ENCODE measurements around the gene CDC14A.
"Not testable (repeated sequence)": the region's sequence is repeated elsewhere in the genome, so short reads cannot be mapped to it uniquely, and the experiment has no call there.

The CDC14A gene

DNA sequence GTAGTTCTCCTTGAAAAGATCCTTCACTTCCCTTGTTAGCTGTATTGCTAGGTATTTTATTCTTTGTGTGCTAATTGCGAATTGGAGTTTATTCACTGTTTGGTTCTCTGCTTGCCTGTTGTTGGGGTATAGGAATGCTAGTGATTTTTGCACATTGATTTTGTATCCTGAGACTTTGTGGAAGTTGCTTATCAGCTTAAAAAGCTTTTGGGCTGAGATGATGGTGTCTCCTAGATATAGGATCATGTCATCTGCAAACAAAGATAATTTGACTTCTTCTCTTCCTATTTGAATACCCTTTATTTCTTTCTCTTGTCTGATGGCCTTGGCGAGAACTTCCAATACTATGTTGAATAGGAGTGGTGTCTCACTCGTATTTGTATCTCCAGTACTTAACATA lies 55.1 kb downstream of the CDC14A start:
- DNase-seq, result not testable (repeated sequence)

DNA sequence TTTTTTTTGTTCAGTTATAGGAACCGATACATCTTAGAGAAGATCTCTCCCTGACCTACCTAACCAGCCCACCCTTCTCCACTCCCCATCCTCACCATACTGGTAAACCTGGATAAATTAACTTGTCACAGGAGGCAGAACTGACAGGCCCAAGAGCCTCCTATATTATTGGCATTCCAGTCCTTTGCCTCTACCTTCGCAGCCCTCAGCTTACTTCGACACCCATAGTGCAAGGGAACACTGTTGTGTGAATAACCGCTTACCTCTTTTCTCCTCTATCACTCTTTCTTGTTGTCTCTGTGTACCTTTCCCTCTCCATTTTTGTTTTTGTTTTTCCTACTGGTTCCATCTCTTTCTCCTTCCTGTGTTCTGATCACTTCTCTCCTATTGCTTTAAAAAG lies 58.7 kb downstream of the CDC14A start:
- no peak for DNase-seq

DNA sequence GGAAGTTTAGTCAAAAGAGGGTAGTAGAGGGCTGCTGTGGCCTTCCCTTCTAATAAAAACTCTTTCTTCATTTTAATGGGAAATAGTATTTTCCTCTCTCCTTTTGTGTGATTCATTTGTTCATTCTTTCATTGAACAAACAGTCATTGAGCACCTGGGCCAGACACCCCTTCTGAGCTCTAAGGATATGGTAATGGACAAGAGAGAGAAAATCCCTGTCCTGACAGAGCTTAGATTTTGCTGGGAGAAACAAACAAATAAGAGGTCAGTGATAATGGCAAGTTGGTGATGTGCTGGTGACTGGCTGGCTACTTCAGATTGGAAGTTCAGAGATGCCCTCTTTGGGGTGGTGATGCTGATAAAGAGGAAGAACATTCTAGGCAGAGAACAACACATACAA lies 59.3 kb downstream of the CDC14A start:
- DNase-seq, result no peak

DNA sequence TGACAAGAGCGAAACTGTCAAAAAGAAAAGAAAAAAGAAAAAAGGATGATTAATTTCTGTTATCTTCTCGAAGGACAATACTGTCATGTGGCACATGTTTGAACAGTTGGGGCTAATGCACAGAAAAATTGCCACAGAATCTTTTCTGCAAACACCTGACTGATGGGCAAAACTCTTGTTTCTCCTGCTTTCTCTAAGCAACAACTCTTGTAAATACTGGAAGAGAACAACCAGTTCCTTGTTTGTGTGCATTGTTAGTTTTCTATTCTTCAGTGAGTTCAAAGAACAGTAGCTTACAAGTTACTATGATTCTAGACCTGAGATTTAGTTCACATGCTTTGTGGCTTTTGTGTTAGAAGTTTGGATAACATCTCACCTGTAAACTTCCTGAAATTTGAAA lies 60.7 kb downstream of the CDC14A start:
- no peak for DNase-seq

DNA sequence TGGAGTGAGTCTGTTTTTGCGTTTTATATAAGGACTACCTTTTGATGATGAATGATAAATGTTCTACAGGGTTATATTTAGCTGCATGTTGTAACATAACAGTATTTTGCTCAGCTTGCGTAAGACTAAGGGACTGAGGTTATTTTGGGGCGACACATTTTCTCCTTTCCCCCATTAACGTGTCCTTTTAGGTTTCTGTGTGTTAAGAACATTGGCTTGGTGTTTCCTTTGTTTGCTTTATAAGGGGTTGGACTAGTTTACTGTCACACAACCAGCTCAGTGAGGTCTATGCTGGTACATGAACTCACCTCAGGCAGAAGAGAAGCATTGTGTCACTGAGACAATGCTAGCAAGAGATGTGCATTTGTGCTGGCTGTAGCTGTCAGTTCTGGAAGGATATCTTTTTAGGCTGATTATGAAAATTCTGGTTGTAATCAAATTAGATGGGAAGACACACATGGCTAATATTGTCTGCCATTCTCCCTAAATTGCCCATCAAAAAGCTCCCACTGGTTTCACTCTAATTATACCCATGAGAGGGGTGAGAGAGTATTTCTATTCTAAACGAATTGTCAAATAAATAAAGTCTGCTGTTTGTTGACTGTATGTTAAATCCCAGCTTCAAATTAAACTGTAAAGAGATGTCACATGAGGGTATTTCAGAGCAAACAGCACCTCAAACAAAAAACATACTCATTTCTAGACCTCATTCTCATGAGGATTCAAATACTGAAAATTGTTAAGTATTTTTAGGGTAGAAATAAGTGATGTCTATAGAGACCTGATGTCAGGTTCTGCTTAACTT lies 62.6 kb downstream of the CDC14A start:
- no peak for DNase-seq

DNA sequence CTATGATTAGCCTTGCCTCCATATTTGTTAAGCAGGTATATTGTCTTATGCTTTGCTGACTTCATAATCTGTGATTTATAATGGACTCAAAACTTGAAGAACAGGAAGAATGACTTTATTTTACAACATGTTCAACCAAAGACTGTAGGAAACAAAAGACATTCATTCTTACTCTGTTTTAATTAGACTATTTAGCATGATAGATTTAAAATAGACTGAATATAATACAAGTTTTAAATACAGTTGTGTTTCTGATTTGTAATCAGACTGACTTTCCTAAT lies 63.1 kb downstream of the CDC14A start:
- DNase-seq, result no peak

DNA sequence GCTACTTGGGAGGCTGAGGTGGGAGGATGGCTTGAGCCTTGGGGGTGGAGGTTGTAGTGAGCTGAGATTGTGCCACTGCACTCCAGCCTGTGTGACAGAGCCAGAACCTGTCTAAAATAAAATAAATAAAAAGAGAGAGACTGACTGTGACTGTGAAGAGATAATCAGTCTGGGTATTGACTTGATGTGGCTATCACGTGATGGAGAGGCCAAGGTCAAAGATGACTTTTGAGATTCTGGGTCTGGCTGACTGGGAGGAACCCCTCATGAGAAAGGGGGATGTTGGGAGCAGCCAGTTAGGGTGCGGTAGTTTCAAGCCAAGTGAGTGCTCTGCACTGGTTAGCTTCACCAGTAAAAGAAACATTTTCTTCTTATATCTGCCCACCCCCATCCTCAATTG lies 66.8 kb downstream of the CDC14A start:
- no peak for DNase-seq

DNA sequence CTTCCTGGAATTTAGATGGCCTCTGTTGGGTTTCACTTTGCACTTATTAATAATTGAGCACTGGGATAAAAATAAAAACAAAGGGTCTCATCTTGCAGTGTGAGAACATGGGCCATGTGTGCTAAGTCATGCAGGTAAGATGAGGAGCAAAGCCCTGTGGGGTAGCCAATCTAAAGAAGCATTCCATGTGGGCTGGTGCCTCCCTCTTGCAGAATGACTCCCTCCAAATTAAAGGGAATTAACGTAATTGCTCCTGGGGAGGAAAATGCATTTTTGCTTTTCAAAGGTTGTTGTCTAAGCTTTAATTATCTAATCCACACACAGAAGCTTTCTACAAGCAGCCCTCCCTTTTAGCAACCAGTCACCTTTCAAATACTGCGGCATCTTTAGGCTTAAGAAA lies 69.8 kb downstream of the CDC14A start:
- no peak for DNase-seq

DNA sequence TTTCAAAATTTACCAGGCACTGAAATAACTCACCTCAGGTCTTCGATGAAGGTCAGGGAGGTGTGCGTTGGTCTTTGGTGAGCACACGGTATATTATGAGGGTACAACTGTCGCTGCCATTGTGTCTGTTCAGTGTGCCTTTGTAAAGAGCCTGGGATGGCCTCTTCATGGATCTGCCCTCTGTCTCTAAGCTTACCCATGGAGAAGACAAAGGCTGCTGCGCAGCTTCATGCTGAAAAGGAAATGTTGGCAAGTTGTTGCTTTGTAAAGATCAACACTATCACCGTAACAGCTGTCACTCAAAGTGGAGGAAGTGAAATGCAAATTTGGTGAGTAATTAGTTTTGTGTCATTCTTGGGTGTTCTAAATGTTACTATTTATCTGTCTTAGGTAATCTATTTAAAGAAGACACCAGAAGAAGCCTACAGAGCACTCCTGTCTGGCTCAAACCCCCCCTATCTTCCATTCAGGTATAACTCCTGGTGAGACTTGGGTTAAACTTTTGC lies 71.6 kb downstream of the CDC14A start:
- no peak for DNase-seq

DNA sequence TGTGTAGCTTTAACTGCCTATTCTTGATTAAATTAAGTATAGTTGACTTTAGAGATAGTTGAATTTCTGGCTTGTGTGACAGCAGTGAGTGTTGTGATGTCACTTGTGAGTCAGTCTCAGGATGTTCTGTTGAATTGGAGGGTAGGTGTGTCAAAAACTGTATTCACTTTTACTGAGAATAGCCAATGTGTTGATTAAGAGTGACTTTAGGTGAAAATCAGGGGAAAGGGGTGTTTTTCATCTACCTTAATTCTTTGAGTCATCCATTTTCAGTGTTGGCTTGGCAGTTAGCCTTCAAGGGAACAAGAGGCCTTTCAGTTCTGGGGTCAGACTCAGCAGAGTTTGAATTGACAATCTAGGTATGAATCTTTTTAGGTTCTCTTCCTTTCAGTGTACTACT lies 75.9 kb downstream of the CDC14A start:
- DNase-seq, result peak; percentile 50

DNA sequence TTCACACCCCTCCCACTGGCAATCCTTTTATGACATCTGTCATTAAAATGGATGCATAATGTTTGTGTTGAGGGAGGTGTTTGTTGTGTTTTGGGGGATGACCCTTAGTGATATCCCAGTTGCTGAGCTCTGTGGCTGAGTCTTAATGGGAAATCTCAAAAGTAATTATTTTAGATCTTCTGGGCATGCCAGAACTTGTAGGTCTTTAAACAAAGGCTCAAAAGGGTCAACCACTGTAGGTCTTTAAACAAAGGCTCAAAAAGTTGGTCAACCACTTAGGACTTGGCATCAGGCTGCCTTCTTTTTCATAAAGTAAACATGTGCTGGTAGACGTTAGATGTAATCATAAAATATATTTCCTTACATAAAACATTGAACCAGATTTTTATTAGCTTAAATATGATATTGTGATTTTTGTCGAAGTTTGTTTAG lies 78.0 kb downstream of the CDC14A start:
- DNase-seq, result no peak

DNA sequence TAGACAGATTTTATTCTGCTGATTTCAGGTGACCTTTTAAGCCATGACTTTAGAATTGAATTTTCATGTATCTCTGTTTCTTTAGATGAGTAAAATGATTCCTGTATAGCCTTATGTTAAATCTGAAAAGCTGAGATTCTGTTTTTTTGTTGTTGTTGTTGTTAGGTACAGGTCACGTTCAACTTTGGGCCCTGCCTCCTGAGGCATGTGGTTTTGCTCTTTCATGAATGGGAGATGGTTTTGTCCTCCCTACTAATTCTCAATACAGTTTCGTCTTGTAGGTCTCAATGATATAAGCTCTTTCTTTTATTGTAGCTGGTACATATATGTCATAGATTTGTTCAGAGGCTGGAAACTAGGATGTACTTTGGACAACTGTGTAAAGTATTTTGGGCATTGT lies 79.6 kb downstream of the CDC14A start:
- DNase-seq, result no peak

DNA sequence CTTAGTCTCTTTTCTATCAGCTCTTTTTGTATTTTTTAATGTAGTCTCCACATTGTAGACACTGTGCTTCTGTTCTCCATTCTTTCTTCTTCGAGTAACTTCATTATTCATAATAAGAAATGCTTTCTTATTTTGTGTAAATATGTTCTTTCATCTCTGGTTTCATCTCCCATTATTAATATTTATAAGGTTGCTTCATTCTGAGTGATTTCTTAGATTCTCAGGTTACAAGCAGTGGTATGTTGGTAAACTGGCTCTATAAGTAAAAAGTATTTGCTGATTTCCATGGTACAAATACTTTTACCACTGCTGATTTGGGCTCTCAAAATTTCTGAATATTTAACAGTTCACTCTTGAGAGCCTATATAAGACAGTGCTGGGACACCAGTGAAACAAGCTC lies 81.3 kb downstream of the CDC14A start:
- no peak for DNase-seq

DNA sequence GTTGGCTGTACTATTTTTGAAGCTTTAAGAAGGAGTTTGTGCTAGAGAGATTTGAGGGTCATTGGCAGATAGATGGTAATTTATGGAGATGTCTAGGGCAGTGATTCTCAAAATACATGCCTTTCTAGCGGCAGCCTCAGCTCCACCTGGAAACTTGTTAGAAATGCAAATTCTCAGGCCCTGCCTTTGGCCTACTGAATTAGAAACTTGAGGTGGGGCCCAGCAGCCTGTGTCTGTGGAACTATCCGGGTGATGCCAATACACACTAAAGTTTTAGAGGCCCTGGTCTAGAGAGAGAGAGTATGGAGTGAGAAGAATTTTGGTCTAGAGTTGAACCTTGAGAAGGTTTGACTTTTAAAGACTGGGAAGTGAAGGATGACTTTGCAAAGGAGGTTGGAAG lies 82.5 kb downstream of the CDC14A start:
- DNase-seq, result no peak

DNA sequence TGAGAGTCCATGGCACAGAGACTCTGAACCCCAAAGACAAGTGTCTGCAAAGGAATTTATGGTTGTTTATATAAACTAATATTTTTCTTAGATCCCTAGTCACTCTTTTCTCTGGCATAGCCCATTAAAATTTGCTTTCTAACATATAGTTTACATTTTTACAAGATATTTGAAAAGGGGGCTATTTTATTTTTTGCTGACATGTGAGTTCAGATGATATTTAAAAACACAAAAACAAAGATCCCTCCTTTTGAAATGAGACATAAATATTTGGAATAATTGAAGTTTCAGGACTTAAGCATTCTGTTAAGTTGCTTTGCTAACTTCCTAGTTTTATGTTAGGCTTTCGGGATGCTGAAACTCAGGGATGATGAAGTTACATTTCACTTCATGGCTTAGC lies 86.1 kb downstream of the CDC14A start:
- no peak for DNase-seq

DNA sequence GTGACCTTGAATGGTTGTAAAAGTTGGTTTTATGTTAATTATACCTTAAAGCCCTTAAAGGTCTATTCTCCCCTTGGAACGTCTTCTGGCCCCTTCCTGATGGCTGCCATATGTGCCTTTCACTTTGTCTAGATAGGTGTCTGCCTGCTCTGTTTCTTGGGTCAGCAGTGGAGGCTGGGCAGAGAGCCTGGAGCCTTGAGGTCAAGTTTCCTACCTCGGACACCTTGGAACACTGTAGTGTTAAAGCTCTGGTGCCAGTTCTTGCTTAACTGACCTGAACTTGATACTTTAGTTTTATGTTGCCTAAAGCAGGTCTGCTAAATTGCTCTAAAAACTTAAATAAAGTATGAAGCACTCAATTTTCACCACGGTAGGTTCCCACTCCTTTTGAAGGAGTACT lies 86.5 kb downstream of the CDC14A start:
- no peak for DNase-seq

DNA sequence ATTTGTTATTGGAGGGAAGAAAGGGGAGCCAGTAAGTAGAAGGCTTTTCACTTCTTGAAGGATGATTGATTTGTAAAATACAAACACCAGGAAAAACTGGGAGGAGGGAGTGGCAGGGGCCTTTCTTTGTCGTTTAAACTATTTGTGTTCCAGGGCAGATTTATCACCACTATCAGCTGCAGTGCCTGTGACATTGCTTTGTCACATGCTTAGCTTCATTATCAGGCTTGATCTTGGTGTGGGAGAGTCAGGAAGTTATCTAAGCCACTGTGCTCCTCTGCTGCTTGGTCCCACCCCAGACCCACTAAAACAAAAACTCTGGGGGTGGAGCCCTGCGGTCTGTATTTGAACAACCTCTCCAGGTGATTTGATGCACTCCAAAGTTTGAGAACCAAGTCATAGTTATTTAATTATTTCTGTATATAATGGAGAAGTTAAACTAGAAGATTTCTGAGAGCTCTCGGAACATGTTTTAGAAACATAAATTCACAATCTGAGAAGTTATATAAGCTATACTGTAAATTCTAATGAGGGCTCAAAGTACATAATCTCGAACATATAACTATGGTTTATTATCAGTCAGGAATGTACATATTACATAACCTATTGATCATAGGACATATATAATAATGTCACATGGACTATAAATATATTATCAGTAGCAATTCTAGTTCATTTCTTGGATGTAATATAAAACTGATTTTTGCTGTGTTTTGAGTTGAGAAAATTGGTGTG lies 87.9 kb downstream of the CDC14A start:
- DNase-seq, result peak; percentile 91

DNA sequence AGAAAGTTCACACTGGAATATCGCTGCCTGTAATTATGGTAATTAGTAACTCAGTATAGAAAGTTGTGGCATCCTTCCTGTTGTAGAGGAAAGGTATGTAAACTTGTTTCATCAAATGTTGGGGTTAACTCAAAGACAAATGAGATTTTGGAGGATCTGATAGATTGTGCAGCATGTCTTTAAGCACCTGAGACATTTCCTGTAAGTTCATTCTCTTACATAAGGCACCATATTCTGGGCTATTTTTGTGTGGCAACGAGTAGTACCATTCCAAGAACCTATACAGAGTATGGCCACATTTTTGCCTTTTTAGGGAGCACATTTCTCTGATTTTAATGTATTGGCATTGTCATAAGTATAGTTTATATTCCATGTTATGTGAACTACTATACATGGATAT lies 88.8 kb downstream of the CDC14A start:
- DNase-seq, result no peak

DNA sequence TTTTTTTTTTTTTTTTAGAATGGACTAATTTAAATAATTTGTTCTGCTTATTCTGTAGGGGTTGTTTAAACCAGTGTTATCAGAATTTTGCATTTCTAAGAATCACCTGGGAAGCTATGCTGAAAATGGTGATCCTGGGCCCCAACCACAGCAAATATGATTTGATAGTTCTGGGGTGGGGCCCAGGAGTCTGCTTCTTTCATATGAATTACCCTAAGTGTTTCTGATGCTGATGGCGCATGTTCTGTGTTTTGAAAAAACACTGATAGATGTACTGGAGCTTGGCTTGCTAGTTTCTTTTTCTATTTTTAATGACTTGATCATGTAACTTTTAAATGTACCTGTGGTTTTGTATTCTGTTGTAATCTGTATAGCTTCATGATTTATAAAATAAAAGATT lies 89.3 kb downstream of the CDC14A start:
- peak; percentile 51 for DNase-seq

DNA sequence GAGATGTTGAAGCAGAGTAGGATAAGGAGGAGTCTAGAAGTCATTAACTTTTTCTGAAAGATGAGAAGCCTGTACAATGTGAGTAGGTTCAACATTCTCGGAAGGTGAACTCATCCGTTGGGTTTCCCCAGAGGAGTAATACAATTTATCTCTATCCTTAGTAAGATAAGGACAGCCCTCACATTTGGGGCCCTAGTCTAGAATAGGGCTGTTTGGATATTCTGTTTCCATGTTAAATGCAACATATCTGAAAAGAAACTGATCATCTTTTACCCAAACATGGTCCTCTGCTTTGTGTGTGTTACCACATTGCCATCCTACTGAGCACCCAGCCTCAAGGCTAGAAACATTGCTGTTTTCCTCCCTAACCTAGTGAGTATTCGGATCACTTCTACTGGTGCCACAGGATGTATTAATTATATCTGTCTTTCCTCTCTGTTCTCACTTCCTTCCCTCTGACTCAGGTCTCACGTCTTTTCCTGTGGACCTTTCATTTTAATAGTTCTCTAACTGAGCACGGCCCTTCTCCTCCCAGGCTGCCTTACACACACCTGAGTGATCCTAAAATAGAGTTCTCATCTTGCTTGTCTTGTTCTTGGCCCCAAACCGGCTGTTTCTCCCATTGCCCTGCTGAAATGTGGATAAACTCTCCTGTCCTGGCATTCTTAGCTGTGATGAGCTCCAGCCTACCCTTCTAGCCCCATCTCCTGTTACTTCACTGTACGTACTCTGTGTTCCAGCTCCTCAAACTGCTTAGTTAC lies 91.7 kb downstream of the CDC14A start:
- DNase-seq, result peak; percentile 84

DNA sequence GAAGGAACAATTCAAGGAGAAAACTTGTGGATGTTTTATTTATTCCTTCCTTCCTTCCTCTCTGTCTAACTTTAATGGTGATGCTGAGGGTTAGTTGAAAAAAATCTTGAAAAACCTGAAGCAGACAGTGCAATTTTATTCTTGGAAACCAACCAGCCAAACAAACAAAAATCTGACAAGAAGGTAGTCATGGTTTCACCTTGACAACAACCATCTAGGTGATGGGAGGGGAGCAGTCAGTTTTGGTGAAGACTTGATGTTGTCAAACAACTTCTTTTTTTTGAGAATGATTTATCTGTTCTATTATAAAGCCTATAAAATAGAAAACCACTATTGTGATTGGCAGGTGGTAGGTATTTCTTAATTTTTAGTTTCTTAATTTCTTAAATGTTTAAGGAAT lies 93.3 kb downstream of the CDC14A start:
- peak; percentile 63 for DNase-seq

DNA sequence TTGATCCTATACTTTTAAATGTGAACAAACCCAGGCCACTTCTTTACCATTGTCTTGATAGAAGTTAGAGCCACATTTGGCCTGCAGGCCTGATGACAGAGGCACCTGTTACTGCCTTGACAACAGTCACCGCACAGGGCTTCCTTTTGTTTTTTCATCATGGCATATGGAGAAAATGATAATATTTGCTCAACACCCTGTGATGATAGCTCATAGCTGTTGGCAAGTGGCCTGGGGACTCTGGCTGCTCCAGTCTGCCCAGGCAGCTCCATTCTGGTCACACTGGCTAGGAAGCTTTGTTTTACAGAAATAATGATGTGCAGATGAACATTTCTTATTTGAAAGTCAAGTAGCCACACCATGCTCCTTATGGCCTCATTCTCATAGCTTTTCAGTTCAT lies 96.1 kb downstream of the CDC14A start:
- DNase-seq, result no peak

DNA sequence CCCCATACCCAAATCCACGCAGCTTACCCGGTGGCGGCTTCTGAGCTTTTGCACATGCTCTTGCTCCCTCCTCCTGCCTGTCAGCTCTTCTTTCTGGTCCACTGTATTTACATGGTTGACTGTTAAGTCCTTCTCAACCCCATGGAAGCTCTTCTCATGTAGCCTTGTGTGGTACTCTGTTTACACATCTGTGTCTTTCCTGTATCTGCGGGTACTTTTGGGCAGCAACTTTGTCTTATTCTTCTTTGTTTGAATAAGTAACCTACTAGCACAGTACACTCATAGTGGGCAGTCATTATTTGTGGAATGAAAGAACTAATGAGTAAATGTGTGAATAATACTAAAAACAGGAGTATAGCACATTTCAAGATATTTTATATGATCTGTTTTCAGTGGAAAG lies 97.2 kb downstream of the CDC14A start:
- peak; percentile 91 for DNase-seq

DNA sequence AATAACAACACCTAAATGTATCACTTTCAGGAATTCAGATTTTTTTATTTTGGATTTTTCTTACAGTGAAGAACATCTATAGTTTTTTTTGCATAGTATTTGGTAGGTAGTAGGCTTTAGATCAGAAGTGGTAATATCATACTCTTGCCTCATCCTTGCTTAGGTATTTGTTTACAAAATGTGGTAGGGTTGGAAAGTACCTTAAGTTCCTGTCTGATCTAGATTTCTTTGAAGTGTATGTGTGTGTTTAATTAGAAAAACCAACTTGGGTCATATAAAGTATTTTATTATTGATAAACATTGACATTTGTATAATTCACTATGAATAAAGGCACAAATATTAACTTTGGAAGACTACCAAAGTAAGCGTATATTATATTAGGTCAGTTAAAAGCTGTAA lies 100.3 kb downstream of the CDC14A start:
- DNase-seq, result peak; percentile 77

Data from activated CD4-positive, alpha-beta T cell treated with anti-CD3 and anti-CD28 coated beads, Interleukin-10, Interleukin-2, amounts not matched to agents 100 ng/mL and 50 ng/mL, durations not matched to agents 16 hours and 8 hours (primary cell).